ENCODE results near the gene TBX21. TPM values are rescaled to one million over a fixed set of nuclear protein-coding genes. Genes with fewer than 3 reads are reported as not detected.
A peak's percentile ranks its signal among the peaks of the same experiment; 100 is the strongest.

The TBX21 gene
- total RNA-seq, 1 experiment from 2014 or later: 0.15 TPM

GRCh38 chr17:47707884-47708283 lies 25.2 kb upstream of the TBX21 start:
- Mint-ChIP-seq H3K36me3 (no peaks in the 10 kb centered on the region), H3K4me3 (peak overlapping the region; percentile 63), H3K27ac (no peak overlapping the region), H3K4me1 (peaks cover 6% of the 10 kb centered on the region), H3K9me3 (no peaks in the 10 kb centered on the region), H3K27me3 (ENCODE audit: low read depth) (peaks cover 24% of the 10 kb centered on the region)
- no peak for TF ChIP-seq ATF1 (CRISPR knock-in tag; IDR thresholded peaks at IDR 0.05)
- no peak for TF ChIP-seq ZNF138 (CRISPR knock-in tag; conservative IDR thresholded peaks at IDR 0.05)
- TF ChIP-seq AFF4 (CRISPR knock-in tag; IDR thresholded peaks at IDR 0.05; ENCODE audit: borderline replicate concordance): no peak
- TF ChIP-seq GRHL2 (CRISPR knock-in tag; IDR thresholded peaks at IDR 0.05; ENCODE audit: insufficient replicate concordance, severe bottlenecking): no peak
- no peak for TF ChIP-seq EMX1 (CRISPR knock-in tag; IDR thresholded peaks at IDR 0.05)
- no peak for TF ChIP-seq TP53 (CRISPR knock-in tag; IDR thresholded peaks at IDR 0.05)
- ChIA-PET CTCF (interaction anchor here (1.1 to 3.5 kb wide), 7 partner anchors 9 to 82 kb away, joined by 3 to 37 read pairs (median 10); partner anchors contain the start of gene TBX21), POLR2A (no interaction called here)
- peak; percentile 17 for ATAC-seq
- no peak for DNase-seq (ENCODE audit: low spot score)

DNA sequence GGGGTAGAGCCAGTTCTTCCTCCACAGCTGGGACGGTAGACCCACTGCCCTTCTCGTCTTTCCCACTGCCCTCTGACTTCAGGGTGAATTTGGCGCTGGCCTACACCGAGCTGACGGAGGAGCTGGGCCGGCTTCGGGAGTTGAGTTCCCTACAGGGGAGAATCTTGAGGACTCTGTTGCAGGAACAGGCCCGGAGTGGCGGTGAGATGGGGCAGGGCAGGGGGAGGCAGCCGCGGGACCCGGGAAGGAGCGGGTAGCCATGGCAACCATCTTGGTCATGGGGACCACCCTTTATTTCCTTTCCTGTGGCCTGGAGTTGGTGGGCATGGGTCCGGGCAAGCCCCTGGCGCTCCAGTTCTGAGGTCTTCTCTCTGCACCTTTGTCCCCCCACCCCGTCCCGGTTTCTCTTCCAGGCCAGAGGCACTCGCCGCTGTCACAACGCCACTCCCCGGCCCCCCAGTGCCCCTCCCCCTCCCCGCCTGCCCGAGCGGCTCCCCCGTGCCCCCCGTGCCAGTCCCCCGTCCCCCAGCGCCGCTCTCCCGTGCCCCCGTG lies 24.6 kb upstream of the TBX21 start:
- Mint-ChIP-seq H3K27me3 (ENCODE audit: low read depth) (peaks cover 30% of the 10 kb centered on the region), H3K36me3 (no peaks in the 10 kb centered on the region), H3K4me1 (peaks cover 6% of the 10 kb centered on the region), H3K27ac (no peak overlapping the region), H3K4me3 (peak overlapping the region; percentile 63), H3K9me3 (no peaks in the 10 kb centered on the region)
- DNase-seq (ENCODE audit: low spot score): peak; percentile 44
- ChIA-PET POLR2A (no interaction called here), CTCF (interaction anchor here (0.5 to 3.5 kb wide), 8 partner anchors 10 to 82 kb away, joined by 3 to 37 read pairs (median 8); partner anchors contain the start of gene TBX21)
- ATAC-seq: peak; percentile 50
- no peak for TF ChIP-seq ZNF671 (CRISPR knock-in tag; IDR thresholded peaks at IDR 0.05)
- TF ChIP-seq, protein P1, sequence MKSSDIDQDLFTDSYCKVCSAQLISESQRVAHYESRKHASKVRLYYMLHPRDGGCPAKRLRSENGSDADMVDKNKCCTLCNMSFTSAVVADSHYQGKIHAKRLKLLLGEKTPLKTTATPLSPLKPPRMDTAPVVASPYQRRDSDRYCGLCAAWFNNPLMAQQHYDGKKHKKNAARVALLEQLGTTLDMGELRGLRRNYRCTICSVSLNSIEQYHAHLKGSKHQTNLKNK (CRISPR knock-in tag; IDR thresholded peaks at IDR 0.05): no peak
- TF ChIP-seq, protein P2, sequence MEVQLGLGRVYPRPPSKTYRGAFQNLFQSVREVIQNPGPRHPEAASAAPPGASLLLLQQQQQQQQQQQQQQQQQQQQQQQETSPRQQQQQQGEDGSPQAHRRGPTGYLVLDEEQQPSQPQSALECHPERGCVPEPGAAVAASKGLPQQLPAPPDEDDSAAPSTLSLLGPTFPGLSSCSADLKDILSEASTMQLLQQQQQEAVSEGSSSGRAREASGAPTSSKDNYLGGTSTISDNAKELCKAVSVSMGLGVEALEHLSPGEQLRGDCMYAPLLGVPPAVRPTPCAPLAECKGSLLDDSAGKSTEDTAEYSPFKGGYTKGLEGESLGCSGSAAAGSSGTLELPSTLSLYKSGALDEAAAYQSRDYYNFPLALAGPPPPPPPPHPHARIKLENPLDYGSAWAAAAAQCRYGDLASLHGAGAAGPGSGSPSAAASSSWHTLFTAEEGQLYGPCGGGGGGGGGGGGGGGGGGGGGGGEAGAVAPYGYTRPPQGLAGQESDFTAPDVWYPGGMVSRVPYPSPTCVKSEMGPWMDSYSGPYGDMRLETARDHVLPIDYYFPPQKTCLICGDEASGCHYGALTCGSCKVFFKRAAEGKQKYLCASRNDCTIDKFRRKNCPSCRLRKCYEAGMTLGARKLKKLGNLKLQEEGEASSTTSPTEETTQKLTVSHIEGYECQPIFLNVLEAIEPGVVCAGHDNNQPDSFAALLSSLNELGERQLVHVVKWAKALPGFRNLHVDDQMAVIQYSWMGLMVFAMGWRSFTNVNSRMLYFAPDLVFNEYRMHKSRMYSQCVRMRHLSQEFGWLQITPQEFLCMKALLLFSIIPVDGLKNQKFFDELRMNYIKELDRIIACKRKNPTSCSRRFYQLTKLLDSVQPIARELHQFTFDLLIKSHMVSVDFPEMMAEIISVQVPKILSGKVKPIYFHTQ (CRISPR knock-in tag; IDR thresholded peaks at IDR 0.05): no peak
- TF ChIP-seq FOXP4 (CRISPR knock-in tag; IDR thresholded peaks at IDR 0.05): no peak
- TF ChIP-seq EMX1 (CRISPR knock-in tag; IDR thresholded peaks at IDR 0.05): no peak
- TF ChIP-seq ZBTB21 (CRISPR knock-in tag; IDR thresholded peaks at IDR 0.05; ENCODE audit: borderline replicate concordance): no peak
- TF ChIP-seq MYBL2 (CRISPR knock-in tag; IDR thresholded peaks at IDR 0.05): no peak
- no peak for TF ChIP-seq RORB (CRISPR knock-in tag; IDR thresholded peaks at IDR 0.05)
- no peak for TF ChIP-seq NFYB (CRISPR knock-in tag; conservative IDR thresholded peaks at IDR 0.05; ENCODE audit: low read depth)
- TF ChIP-seq IRF2 (CRISPR knock-in tag; IDR thresholded peaks at IDR 0.05; ENCODE audit: borderline replicate concordance, low read depth): no peak
- TF ChIP-seq ESRRA (CRISPR knock-in tag; IDR thresholded peaks at IDR 0.05; ENCODE audit: borderline replicate concordance): no peak
- TF ChIP-seq HMGXB4 (CRISPR knock-in tag; IDR thresholded peaks at IDR 0.05): no peak
- TF ChIP-seq, protein P3, sequence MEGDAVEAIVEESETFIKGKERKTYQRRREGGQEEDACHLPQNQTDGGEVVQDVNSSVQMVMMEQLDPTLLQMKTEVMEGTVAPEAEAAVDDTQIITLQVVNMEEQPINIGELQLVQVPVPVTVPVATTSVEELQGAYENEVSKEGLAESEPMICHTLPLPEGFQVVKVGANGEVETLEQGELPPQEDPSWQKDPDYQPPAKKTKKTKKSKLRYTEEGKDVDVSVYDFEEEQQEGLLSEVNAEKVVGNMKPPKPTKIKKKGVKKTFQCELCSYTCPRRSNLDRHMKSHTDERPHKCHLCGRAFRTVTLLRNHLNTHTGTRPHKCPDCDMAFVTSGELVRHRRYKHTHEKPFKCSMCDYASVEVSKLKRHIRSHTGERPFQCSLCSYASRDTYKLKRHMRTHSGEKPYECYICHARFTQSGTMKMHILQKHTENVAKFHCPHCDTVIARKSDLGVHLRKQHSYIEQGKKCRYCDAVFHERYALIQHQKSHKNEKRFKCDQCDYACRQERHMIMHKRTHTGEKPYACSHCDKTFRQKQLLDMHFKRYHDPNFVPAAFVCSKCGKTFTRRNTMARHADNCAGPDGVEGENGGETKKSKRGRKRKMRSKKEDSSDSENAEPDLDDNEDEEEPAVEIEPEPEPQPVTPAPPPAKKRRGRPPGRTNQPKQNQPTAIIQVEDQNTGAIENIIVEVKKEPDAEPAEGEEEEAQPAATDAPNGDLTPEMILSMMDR (IDR thresholded peaks at IDR 0.05): no peak
- no peak for TF ChIP-seq NFE2L1 (CRISPR knock-in tag; IDR thresholded peaks at IDR 0.05)
- TF ChIP-seq ZNF232 (CRISPR knock-in tag; IDR thresholded peaks at IDR 0.05): no peak
- no peak for TF ChIP-seq ERG (CRISPR knock-in tag; IDR thresholded peaks at IDR 0.05)
- TF ChIP-seq TP53 (CRISPR knock-in tag; IDR thresholded peaks at IDR 0.05): no peak
